HG02623 (cell line): ENCODE measurements around the gene NLRP5.
"Not testable (repeated sequence)": the region's sequence is repeated elsewhere in the genome, so short reads cannot be mapped to it uniquely, and the experiment has no call there.

ENCODE experiments used
- ATAC-seq: cut with Tn5 transposase; IDR thresholded peaks from one replicate; pipeline ENCODE4 v1.9.1; 2021; ENCODE audit warnings: moderate library complexity; ENCODE audit not compliant: unreplicated experiment

Gene NLRP5

DNA sequence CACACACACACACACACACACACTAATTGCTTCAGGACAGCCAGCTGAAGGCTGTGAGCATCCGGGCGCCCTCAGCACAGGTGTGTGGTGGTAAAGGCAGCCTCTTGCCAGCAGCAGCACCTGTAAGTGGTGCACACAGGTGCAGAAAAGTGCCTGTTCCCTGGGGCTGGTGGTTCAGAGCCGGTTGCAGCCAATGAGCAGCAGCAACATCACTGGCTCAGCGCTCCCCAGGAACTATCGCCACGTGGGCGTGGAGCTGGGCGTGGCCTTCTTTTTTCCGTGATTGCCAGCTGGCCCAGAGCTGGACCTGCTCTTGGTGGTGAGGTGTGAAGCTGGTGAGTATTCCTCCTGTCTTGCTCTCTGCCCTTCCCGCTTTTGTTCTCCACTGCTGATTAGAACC, at the start of gene NLRP5:
TSS of gene NLRP5 (plus strand) at position 289 of the 400 bp plus-strand sequence.
- no peak for ATAC-seq

GRCh38 chr19:55939206-55939605, 47.4 kb upstream of the NLRP5 start:
- no peak for ATAC-seq

GRCh38 chr19:55940306-55940705, 46.3 kb upstream of the NLRP5 start:
- ATAC-seq: no peak

GRCh38 chr19:55947532-55947931, 39.0 kb upstream of the NLRP5 start, which contains the start of gene NLRP8:
Gene NLRP8, plus strand, starts transcription at chr19:55947832.
- ATAC-seq: no peak

GRCh38 chr19:55950566-55950965, 36.0 kb upstream of the NLRP5 start:
- ATAC-seq: not testable (repeated sequence)

DNA sequence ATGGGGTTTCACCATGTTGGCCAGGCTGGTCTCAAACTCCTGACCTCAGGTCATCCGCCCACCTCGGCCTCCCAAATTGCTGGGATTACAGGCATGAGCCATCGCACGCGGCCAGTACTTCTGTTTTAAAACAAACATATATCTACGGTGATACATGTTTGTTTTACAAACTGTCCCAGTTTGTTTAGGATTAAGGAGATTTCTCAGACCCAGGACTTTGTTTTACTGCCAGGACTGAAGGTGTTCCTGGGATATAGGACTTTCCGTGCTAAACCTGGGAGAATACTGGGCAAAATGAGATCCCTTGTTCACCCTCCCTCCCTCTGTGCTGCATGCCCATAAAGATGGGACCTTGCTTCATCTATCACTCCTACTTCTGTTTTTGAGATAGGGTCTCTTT, 30.1 kb upstream of the NLRP5 start:
- ATAC-seq: no peak

DNA sequence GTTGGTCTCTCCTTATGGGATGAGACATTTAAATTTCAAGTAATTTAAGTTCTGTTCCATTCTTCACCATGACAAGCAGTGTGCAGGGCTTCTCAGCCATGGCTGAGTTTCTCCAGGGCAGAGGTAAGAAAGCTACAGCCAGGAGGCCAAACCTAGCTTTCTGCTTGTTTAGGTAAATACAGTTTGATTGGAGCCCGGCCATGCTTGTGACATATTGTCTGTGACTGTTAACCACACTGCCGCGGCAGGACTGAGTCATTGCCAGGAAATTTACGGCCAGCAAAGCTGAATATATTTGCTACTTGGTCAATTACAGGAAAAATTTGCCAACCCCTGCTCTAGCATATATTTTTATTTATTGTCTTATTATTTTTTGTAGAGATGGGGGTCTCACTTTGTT, 28.2 kb upstream of the NLRP5 start:
- ATAC-seq: no peak

- no peak for ATAC-seq
Observed at GRCh38 chr19:55959996-55960675, 26.4 kb upstream of the NLRP5 start.

DNA sequence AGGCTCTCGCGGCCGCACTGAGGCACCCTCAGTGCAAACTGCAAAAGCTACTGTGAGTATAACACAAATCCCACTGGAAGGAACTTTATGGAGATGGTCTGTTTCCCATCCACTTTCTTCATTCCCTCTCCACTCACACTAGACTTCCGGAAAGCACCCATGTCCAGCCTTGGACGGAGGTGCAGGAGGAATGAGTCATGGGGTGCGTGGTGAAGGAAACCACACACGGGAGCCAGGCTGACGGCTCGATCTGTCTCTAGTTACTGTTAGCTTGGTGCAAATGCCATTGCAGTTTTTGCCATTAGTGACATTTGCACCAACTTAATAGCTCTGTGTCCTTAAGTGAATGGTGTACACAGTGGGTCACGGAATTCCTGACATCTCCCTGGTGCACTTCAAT, 24.4 kb upstream of the NLRP5 start:
- no peak for ATAC-seq

DNA sequence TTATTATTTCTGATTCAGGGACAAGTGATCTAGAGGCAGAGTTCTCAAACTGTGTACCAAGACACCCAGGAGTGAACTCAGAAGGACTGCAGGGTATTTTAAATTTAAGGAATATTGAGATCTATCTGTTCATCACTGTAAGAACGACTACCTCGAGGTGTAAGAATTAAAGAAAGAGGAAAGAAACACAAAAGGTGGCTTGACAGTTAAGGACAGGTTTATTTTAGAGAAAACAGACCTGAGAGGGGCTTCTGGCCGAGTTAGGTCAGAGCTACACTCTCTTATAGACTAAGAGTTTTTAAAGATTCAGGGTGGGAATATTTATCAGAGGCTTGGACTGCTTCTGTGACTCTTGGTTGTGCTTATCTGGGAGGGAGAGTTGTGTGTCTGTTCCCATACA, 12.6 kb upstream of the NLRP5 start:
- ATAC-seq: no peak

GRCh38 chr19:55980415-55980814, 6.2 kb upstream of the NLRP5 start:
- ATAC-seq: no peak

DNA sequence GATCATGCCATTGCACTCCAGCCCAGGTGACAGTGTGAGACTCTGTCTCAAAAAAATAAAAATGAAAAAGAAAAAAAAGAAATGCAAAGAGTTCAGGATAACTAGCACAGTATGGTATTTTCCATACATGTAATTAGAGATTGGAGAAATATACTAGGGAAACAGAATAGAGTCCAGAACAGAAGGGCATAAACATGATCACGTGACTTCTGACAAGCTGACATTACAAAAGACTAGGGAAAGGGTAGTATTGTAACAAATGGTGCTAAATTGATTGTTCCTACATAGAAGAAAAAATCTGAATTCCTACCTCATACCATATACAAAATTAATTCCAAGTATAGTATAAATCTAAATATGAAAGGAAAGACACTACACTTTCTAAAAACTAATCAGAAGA, 1.3 kb upstream of the NLRP5 start:
- no peak for ATAC-seq

GRCh38 chr19:55990831-55991230, 4.3 kb downstream of the NLRP5 start:
- ATAC-seq: no peak

GRCh38 chr19:55993492-55993891, 6.9 kb downstream of the NLRP5 start:
- ATAC-seq: no peak

DNA sequence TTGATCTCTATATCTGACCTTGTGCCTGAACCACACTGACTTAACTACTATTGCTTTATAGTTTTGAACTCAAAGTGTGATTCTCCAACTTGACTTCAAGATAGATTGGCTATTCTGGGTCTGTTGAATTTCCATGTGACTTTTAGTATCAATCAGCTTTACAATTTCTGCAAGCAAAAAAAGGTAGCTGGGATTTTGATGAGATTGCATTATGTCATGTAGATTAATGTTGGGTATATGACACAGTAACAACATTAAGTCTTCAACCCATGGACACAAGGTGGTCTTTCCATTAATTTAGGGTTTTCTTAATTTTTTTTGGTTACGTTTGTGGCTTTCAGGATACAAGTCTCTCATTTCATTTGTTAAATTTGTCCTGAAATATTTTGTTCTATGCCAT, 28.2 kb downstream of the NLRP5 start:
- no peak for ATAC-seq

GRCh38 chr19:56015756-56016155, 29.2 kb downstream of the NLRP5 start:
- ATAC-seq: no peak

- ATAC-seq: not testable (repeated sequence)
Observed at GRCh38 chr19:56019325-56019724, 32.8 kb downstream of the NLRP5 start.

DNA sequence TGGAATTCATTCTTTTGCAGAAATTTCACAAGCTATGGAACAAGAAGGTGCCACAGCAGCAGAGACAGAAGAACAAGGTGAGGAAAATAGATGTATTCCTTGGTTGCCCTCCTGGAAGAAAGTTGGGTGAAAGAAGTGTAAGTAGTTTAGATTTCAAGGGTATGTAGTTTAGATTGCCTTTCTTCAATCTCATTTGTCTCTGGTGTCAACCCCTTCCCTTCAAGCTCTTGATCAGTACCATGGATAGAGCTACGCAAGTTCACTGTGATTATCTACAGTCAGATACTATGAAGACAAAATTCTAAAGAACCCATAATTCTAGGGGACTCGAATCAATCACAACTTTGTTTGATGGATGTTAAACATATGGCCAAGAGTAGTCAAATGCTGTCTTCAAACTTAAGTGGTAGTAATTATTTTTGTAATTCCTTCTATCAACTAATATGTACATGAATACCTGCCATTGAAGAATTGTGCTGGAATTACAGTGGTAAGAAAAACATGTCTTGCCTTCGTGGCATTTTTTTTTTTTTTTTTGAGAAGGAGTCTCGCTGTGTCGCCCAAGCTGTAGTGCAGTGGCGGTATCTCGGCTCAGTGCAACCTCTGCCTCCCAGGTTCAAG, 33.9 kb downstream of the NLRP5 start:
- ATAC-seq: not testable (repeated sequence)

GRCh38 chr19:56026769-56027168, 40.2 kb downstream of the NLRP5 start:
- ATAC-seq: no peak

- ATAC-seq: no peak
Observed at GRCh38 chr19:56053596-56053995, 67.0 kb downstream of the NLRP5 start.

DNA sequence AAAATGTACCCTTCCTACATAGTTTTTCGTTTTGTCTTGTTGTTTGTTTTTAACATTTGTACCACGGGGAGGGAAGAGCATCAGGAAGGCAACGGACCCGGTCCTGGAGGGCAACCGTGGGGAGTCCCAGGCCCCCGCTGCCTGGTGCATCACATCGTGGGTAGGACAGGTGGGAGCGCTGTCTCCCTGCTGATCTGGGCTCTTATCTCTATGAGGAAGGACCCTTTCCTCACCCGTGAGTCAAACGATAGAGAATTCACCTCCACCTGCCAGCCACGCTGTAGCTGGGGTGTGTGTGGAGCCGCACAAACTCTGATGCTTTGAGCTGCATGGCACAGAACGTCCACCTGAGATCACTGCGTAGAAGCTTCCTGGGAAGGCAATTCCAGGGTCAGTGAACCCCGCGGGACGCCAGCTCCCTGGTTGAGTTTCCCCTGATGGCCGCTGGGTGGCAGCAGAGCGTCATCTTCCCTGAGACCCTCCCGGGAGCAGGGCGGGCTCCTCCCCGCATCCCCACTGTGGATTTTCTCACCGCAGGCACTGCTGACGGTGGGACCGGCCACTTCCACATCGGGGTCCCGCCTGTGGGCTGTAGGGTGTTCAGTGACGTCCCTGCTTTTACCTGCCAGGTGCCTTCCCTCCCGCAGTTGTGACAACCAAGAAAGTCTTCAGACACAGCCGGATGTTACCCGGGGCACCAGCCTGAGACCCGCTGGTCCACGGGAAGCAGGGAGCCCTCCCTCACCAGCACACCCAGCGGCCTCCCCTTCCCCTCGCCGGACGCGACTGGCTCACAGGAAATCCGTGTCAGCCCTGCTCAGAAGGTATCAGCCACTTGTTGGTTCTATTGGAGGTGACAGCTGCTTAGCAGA, 79.8 kb downstream of the NLRP5 start:
- no peak for ATAC-seq

DNA sequence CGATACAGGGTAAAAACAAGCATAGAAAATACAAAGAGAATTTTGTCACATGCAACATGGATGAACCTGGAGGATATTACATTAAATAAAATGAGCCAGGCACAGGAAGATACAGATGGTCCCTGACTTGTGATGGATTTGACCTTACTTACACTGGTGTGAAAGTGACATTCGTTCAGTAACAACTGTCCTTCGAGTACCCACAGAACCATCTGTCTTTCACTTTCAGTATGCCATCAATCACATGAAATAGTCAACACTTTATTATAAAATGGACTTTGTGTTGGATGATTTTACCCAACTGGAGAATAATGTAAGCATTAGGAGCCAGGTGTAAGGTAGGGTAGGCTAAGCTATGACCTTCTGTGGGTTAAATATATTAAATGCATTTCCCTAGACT, 83.1 kb downstream of the NLRP5 start:
- ATAC-seq: no peak
